ENCODE measurements around the gene RPS26. TPM values are rescaled to one million over a fixed set of nuclear protein-coding genes. Genes with fewer than 3 reads are reported as not detected.
A peak's percentile ranks its signal among the peaks of the same experiment; 100 is the strongest.
"Not testable (repeated sequence)": the region's sequence is repeated elsewhere in the genome, so short reads cannot be mapped to it uniquely, and the experiment has no call there.

The RPS26 gene
- total RNA-seq, 1 donor from 2014 or later = 201 TPM

DNA sequence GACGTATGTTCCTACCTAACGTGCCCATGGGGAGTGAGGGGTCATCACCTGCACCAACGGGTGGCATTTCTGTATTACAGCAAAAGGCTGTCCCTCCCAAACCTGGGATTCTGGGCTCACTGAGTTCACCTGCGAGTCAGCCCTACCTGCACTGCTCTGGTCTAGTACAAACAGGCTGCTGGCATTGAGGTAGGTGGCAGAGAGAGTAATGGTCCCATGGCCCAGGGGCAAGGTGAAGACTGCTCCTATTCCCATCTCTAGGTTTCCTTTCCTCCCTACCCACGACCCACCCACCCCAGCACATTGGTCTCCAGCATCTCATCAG, 44.2 kb upstream of the RPS26 start:
- no peak for FAIRE-seq
- Histone ChIP-seq H3K27me3 (ENCODE audit: control insufficient read depth, insufficient read depth, low read length) (no peaks in the 10 kb centered on the region), H3K4me3 (ENCODE audit: low read depth, low read length) (peak overlapping the region; percentile 50), H3K36me3 (ENCODE audit: control insufficient read depth, insufficient read depth, low read length) (peaks cover 6% of the 10 kb centered on the region)
- TF ChIP-seq, protein P1, sequence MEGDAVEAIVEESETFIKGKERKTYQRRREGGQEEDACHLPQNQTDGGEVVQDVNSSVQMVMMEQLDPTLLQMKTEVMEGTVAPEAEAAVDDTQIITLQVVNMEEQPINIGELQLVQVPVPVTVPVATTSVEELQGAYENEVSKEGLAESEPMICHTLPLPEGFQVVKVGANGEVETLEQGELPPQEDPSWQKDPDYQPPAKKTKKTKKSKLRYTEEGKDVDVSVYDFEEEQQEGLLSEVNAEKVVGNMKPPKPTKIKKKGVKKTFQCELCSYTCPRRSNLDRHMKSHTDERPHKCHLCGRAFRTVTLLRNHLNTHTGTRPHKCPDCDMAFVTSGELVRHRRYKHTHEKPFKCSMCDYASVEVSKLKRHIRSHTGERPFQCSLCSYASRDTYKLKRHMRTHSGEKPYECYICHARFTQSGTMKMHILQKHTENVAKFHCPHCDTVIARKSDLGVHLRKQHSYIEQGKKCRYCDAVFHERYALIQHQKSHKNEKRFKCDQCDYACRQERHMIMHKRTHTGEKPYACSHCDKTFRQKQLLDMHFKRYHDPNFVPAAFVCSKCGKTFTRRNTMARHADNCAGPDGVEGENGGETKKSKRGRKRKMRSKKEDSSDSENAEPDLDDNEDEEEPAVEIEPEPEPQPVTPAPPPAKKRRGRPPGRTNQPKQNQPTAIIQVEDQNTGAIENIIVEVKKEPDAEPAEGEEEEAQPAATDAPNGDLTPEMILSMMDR (IDR thresholded peaks at IDR 0.05; ENCODE audit: insufficient read depth, low read length, severe bottlenecking) = no peak
- no peak for DNase-seq (ENCODE audit: low read depth)

DNA sequence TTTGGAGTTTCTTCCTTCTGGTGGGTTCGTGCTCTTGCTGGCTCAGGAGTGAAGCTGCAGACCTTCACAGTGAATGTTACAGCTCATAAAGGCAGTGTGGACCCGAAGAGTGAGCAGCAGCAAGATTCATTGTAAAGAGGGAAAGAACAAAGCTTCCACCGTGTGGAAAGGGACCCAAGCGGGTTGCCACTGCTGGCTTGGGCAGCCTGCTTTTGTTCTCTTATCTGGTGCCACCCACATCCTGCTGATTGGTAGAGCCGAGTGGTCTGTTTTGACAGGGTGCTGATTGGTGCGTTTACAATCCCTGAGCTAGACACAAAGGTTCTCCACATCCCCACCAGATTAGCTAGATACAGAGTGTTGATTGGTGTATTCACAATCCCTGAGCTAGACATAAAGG, 42.2 kb upstream of the RPS26 start:
- H3K36me3 ChIP-seq (ENCODE audit: control insufficient read depth, insufficient read depth, low read length); DNase-seq (ENCODE audit: low read depth); FAIRE-seq; H3K4me3 ChIP-seq (ENCODE audit: low read depth, low read length); H3K27me3 ChIP-seq (ENCODE audit: control insufficient read depth, insufficient read depth, low read length): not testable (repeated sequence)

GRCh38 chr12:55999999-56000540, 41.6 kb upstream of the RPS26 start:
- not testable (repeated sequence) for H3K27me3 ChIP-seq (ENCODE audit: control insufficient read depth, insufficient read depth, low read length); FAIRE-seq; H3K4me3 ChIP-seq (ENCODE audit: low read depth, low read length); H3K36me3 ChIP-seq (ENCODE audit: control insufficient read depth, insufficient read depth, low read length); DNase-seq (ENCODE audit: low read depth)

DNA sequence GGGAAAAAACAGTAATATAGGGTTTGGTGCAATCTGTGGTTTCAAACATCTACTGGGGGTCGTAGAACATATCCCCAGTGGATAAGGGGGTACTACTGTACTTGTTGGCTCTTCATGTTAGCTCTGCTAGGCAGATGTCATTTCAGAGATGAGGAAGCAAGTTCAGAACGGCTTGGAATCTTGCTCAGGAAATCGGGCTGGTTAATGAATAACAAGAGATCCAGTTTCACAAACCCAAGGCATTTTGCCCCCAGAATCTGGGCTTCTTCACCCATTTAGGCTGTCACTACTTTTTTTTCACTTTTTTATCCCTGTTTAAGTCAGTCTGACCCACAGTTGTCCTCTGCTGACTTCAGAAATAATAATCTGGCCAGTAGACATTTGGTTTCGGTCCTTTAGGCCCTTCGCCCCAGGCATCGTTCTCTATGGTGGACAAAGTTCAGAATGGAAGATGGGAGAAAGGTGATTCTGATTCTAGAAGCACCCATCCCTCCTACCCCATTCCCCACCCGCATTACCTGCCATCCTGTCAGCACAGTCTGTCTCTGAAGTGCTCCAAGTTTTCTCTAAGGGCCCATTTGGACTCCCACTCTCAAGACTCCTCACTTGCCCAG, 40.1 kb upstream of the RPS26 start:
- peaks cover 5% of the 10 kb centered on the region for H3K36me3 ChIP-seq (ENCODE audit: control insufficient read depth, insufficient read depth, low read length)
- TF ChIP-seq, protein P1 (IDR thresholded peaks at IDR 0.05; ENCODE audit: insufficient read depth, low read length, severe bottlenecking) = no peak
- FAIRE-seq (no peak), DNase-seq (ENCODE audit: low read depth) (no peak)
- H3K27me3 ChIP-seq (ENCODE audit: control insufficient read depth, insufficient read depth, low read length) = no peaks in the 10 kb centered on the region
- no peak overlapping the region for H3K4me3 ChIP-seq (ENCODE audit: low read depth, low read length)

- not testable (repeated sequence) for H3K36me3 ChIP-seq (ENCODE audit: control insufficient read depth, insufficient read depth, low read length); H3K27me3 ChIP-seq (ENCODE audit: control insufficient read depth, insufficient read depth, low read length); DNase-seq (ENCODE audit: low read depth); H3K4me3 ChIP-seq (ENCODE audit: low read depth, low read length); FAIRE-seq
These were observed 38.3 kb upstream of the RPS26 start for GRCh38 chr12:56003376-56003775.

- FAIRE-seq (no peak), DNase-seq (ENCODE audit: low read depth) (no peak)
- TF ChIP-seq, protein P1 (IDR thresholded peaks at IDR 0.05; ENCODE audit: insufficient read depth, low read length, severe bottlenecking) = no peak
- Histone ChIP-seq H3K27me3 (ENCODE audit: control insufficient read depth, insufficient read depth, low read length) (no peaks in the 10 kb centered on the region), H3K4me3 (ENCODE audit: low read depth, low read length) (no peak overlapping the region), H3K36me3 (ENCODE audit: control insufficient read depth, insufficient read depth, low read length) (peaks cover 5% of the 10 kb centered on the region)
These were observed 37.5 kb upstream of the RPS26 start for GRCh38 chr12:56004211-56004610.

DNA sequence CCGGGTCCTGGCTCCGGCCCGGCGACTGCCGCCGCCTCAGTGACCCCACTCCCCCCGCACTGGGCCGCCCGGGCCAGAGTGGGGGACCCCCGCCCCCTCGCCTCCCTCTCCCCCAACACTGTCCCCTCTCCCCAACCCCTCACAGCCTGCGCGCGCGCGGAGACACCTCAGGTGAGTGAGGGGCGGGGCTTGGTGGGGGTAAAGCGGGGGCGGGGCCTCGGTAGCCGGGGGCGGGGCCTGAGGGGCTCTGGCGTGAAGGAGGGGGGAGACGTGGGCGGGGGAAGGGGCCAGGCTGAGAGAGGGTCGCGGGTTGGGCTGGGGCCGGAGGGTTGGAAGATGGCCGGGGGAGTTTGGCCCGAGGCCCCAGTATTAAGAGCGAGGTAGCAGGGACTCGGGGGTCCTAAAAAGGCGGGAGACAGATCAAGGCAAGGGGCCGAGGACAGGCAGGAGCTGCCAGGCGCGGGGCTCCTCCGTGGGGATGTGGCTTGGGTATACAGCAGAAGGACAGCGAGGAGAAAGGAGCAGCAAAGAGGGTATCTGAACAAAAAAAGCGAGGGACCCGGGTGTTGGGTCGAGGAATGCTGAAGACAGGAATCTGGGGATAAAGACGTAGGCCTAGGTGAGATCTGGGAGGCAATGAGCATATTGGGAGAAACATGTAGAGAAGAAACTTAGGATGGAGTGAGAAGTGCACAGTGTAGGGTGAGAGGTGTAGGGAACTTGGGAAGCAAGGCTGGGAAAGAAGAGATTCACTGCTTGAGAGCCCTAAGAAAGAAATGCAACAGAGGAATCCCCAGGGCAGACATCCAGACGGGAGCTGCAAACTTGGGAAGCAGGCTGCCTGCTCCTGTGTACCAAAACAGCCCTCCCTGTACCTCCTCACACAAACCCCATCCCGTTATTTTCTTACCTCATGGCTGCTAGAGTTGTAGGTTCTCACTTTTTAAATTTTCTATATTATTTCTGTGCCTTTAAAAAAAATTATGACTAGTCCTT, 33.9 kb upstream of the RPS26 start:
- Histone ChIP-seq H3K4me3 (ENCODE audit: low read depth, low read length) (peak overlapping the region; percentile 66), H3K27me3 (ENCODE audit: control insufficient read depth, insufficient read depth, low read length) (no peaks in the 10 kb centered on the region), H3K36me3 (ENCODE audit: control insufficient read depth, insufficient read depth, low read length) (peaks cover 5% of the 10 kb centered on the region)
- DNase-seq (ENCODE audit: low read depth) (no peak), FAIRE-seq (no peak)
- TF ChIP-seq, protein P1 (IDR thresholded peaks at IDR 0.05; ENCODE audit: insufficient read depth, low read length, severe bottlenecking) = no peak
